Astrocyte (in vitro differentiated cells and primary cell): ENCODE measurements around the gene MYO1A.

Experiments
- EZH2 ChIP-seq: IDR thresholded peaks from 2 replicates; pipeline ENCODE4 v1.6.1; 2012; ENCODE audit warnings: mild to moderate bottlenecking, low read length, inconsistent platforms; ENCODE audit not compliant: insufficient read depth
- TF ChIP-seq, protein P1 (sequence below): IDR thresholded peaks from 2 replicates; pipeline ENCODE4 v1.5.1; 2011; ENCODE audit warnings: low read depth, mild to moderate bottlenecking, inconsistent platforms, low read length, moderate library complexity; ENCODE audit not compliant: insufficient read depth

GRCh38 chr12:56994231-56994746, 55.6 kb downstream of the MYO1A start:
- TF ChIP-seq, protein P1, sequence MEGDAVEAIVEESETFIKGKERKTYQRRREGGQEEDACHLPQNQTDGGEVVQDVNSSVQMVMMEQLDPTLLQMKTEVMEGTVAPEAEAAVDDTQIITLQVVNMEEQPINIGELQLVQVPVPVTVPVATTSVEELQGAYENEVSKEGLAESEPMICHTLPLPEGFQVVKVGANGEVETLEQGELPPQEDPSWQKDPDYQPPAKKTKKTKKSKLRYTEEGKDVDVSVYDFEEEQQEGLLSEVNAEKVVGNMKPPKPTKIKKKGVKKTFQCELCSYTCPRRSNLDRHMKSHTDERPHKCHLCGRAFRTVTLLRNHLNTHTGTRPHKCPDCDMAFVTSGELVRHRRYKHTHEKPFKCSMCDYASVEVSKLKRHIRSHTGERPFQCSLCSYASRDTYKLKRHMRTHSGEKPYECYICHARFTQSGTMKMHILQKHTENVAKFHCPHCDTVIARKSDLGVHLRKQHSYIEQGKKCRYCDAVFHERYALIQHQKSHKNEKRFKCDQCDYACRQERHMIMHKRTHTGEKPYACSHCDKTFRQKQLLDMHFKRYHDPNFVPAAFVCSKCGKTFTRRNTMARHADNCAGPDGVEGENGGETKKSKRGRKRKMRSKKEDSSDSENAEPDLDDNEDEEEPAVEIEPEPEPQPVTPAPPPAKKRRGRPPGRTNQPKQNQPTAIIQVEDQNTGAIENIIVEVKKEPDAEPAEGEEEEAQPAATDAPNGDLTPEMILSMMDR = no peak
- no peak for TF ChIP-seq EZH2
